ENCODE data around the gene RAD54L2. TPM values are rescaled to one million over a fixed set of nuclear protein-coding genes. Genes with fewer than 3 reads are reported as not detected.
A peak's percentile ranks its signal among the peaks of the same experiment; 100 is the strongest.
"Not testable (repeated sequence)": the region's sequence is repeated elsewhere in the genome, so short reads cannot be mapped to it uniquely, and the experiment has no call there.

RAD54L2 gene
- polyA plus RNA-seq, 3 donors: 3.6 to 7.3 (median 3.6) TPM

DNA sequence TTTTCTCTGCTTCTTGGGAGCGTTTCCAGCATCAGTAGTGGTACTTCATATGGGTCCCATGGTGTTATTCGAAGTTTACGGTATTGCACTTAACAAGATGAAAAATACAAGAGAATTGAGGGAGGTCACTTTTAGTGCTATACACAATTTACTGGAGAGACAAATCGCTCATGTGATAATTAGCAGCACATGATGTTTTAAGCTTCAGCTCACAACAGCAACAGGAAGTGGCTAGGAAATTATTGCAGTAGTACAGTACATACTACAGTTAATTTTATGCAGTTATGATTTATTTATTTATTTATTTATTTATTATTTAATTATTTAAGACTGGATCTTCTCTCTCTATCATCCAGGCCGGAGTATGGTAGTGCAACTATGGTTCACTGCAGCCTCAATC is 24.3 kb upstream of the RAD54L2 start:
- TF ChIP-seq, protein P1, sequence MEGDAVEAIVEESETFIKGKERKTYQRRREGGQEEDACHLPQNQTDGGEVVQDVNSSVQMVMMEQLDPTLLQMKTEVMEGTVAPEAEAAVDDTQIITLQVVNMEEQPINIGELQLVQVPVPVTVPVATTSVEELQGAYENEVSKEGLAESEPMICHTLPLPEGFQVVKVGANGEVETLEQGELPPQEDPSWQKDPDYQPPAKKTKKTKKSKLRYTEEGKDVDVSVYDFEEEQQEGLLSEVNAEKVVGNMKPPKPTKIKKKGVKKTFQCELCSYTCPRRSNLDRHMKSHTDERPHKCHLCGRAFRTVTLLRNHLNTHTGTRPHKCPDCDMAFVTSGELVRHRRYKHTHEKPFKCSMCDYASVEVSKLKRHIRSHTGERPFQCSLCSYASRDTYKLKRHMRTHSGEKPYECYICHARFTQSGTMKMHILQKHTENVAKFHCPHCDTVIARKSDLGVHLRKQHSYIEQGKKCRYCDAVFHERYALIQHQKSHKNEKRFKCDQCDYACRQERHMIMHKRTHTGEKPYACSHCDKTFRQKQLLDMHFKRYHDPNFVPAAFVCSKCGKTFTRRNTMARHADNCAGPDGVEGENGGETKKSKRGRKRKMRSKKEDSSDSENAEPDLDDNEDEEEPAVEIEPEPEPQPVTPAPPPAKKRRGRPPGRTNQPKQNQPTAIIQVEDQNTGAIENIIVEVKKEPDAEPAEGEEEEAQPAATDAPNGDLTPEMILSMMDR (IDR thresholded peaks at IDR 0.05): no peak
- no peaks in the 10 kb centered on the region for H3K36me3 Mint-ChIP-seq
- Histone ChIP-seq H3K27ac (ENCODE audit: low read depth in 1 of 2, low read length in 2 of 2) (no peak overlapping the region), H3K9ac (ENCODE audit: insufficient read depth, low read length, poor library complexity, severe bottlenecking) (no peak overlapping the region), H3K4me2 (replicated peaks; ENCODE audit: extremely low read depth, low read length, poor library complexity, severe bottlenecking) (no peak overlapping the region), H3K9me3 (replicated peaks in 1 of 2; ENCODE audit: control insufficient read depth in 1 of 2, insufficient read depth in 1 of 2, low read length in 2 of 2) (no peaks in the 10 kb centered on the region), H3K4me3 (replicated peaks in 1 of 3; ENCODE audit: low read depth in 2 of 3, low read length in 3 of 3) (no peak overlapping the region), H3K79me2 (ENCODE audit: insufficient read depth, low read length) (no peaks in the 10 kb centered on the region), H3K36me3 (replicated peaks in 1 of 2; ENCODE audit: control insufficient read depth in 1 of 2, insufficient read depth in 2 of 2, low read length in 2 of 2) (no peaks in the 10 kb centered on the region), H3K4me1 (ENCODE audit: control insufficient read depth in 1 of 2, insufficient read depth in 2 of 2, low read length in 2 of 2) (peaks cover 3 to 5% of the 10 kb centered on the region in 2 donors), H2AFZ (ENCODE audit: insufficient read depth, low read depth, low read length, poor library complexity, severe bottlenecking) (no peak overlapping the region), H3K27me3 (ENCODE audit: control insufficient read depth in 2 of 2, insufficient read depth in 2 of 2, low read length in 2 of 2) (no peaks in the 10 kb centered on the region), H4K20me1 (ENCODE audit: insufficient read depth, low read length) (no peaks in the 10 kb centered on the region)
- intact Hi-C loops (cut with micrococcal nuclease): no loop called here
- H3K9me3 Mint-ChIP-seq: peaks cover 0 to 3% (median 0%) of the 10 kb centered on the region in 7 donors
- no peak overlapping the region for H3K4me3 Mint-ChIP-seq
- no peak overlapping the region for H3K27ac Mint-ChIP-seq
- WGBS (ENCODE audit: insufficient coverage): no CpG with 5 or more reads among the region's 5 CpGs
- DNase-seq: no peak
- H3K4me1 Mint-ChIP-seq: peaks cover 9% of the 10 kb centered on the region
- H3K27me3 Mint-ChIP-seq (ENCODE audit: low read depth in 3 of 3): no peaks in the 10 kb centered on the region

DNA sequence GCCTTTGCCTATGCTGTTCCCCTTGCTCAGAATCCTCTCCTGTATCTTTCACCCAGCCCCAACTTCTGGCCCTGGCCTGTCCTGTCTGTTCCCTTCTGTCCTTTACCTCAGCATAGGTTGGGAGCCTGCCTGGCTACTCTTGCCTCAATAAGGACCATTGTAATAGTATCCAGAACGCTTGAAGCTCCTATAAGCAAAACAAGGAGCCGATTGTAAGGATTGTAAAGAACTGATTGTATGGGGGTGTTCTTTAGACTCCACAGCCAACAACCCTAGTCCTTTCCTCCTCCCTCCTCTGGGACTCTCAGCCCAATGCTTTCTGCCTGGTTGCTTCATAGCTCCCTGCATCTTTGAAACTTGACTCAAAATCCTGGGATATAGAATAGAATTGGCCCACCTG is 18.7 kb upstream of the RAD54L2 start:
- Histone ChIP-seq H3K27ac (ENCODE audit: low read depth in 1 of 2, low read length in 2 of 2) (no peak overlapping the region), H3K79me2 (ENCODE audit: insufficient read depth, low read length) (no peaks in the 10 kb centered on the region), H3K4me2 (replicated peaks; ENCODE audit: extremely low read depth, low read length, poor library complexity, severe bottlenecking) (no peak overlapping the region), H3K9me3 (replicated peaks in 1 of 2; ENCODE audit: control insufficient read depth in 1 of 2, insufficient read depth in 1 of 2, low read length in 2 of 2) (no peaks in the 10 kb centered on the region), H3K9ac (ENCODE audit: insufficient read depth, low read length, poor library complexity, severe bottlenecking) (no peak overlapping the region), H3K36me3 (replicated peaks in 1 of 2; ENCODE audit: control insufficient read depth in 1 of 2, insufficient read depth in 2 of 2, low read length in 2 of 2) (no peaks in the 10 kb centered on the region), H3K27me3 (ENCODE audit: control insufficient read depth in 2 of 2, insufficient read depth in 2 of 2, low read length in 2 of 2) (no peaks in the 10 kb centered on the region), H2AFZ (ENCODE audit: insufficient read depth, low read depth, low read length, poor library complexity, severe bottlenecking) (no peak overlapping the region), H3K4me3 (replicated peaks in 1 of 3; ENCODE audit: low read depth in 2 of 3, low read length in 3 of 3) (no peak overlapping the region), H4K20me1 (ENCODE audit: insufficient read depth, low read length) (no peaks in the 10 kb centered on the region), H3K4me1 (ENCODE audit: control insufficient read depth in 1 of 2, insufficient read depth in 2 of 2, low read length in 2 of 2) (no peaks in the 10 kb centered on the region)
- Mint-ChIP-seq H3K4me3 (no peak overlapping the region), H3K9me3 (peaks cover 0 to 3% (median 0%) of the 10 kb centered on the region in 7 donors), H3K4me1 (peaks cover 5% of the 10 kb centered on the region), H3K36me3 (no peaks in the 10 kb centered on the region), H3K27ac (peak overlapping the region in 1 of 7 donors; percentile 52), H3K27me3 (ENCODE audit: low read depth in 3 of 3) (peaks cover 0 to 2% (median 0%) of the 10 kb centered on the region in 3 donors)
- intact Hi-C loops (cut with micrococcal nuclease): no loop called here
- DNase-seq: no peak
- TF ChIP-seq, protein P1 (IDR thresholded peaks at IDR 0.05): no peak
- no CpG with 5 or more reads among the region's 2 CpGs for WGBS (ENCODE audit: insufficient coverage)

DNA sequence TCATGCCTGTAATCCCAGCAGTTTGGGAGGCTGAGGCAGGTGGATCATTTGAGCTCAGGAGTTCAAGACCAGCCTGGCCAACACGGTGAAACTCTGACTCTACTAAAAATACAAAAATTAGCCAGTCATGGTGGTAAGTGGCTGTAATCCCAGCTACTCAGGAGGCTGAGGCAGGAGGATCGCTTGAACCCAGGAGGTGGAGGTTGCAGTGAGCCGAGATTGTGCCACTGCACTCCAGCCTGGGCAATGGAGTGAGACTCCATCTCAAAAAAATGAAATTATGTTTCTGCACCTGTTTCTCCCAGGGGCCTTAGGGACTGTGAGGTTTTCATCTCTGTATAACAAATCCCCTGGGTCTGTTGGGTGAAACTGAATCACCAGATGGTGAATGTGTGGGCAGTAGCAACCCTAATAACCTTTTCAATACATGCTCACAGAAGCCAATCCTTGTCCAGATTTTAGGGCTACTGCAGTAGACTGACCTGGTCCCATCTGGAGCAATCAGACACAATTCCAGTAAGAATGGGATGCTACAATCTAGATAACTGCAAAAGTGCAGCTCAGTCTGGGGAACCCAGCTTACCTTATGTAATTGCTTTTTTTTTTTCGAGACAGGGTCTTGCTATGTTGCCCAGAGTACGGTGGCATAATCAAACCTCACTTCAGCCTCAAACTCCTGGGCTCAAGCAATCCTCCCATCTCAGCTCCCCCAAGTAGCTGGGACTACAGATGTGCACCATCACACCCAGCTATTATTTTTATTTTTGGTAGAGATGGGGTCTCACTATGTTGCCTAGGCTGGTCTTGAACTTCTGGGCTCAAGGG is 17.4 kb upstream of the RAD54L2 start:
- H3K4me1 Mint-ChIP-seq; H3K4me1 ChIP-seq (ENCODE audit: control insufficient read depth in 1 of 2, insufficient read depth in 2 of 2, low read length in 2 of 2); H3K4me3 ChIP-seq (replicated peaks in 1 of 3; ENCODE audit: low read depth in 2 of 3, low read length in 3 of 3); DNase-seq; H3K9me3 Mint-ChIP-seq; H3K27me3 ChIP-seq (ENCODE audit: control insufficient read depth in 2 of 2, insufficient read depth in 2 of 2, low read length in 2 of 2); H3K9me3 ChIP-seq (replicated peaks in 1 of 2; ENCODE audit: control insufficient read depth in 1 of 2, insufficient read depth in 1 of 2, low read length in 2 of 2); H3K79me2 ChIP-seq (ENCODE audit: insufficient read depth, low read length); H3K27ac ChIP-seq (ENCODE audit: low read depth in 1 of 2, low read length in 2 of 2); H3K27me3 Mint-ChIP-seq (ENCODE audit: low read depth in 3 of 3); H3K36me3 ChIP-seq (replicated peaks in 1 of 2; ENCODE audit: control insufficient read depth in 1 of 2, insufficient read depth in 2 of 2, low read length in 2 of 2); H3K4me2 ChIP-seq (replicated peaks; ENCODE audit: extremely low read depth, low read length, poor library complexity, severe bottlenecking); H2AFZ ChIP-seq (ENCODE audit: insufficient read depth, low read depth, low read length, poor library complexity, severe bottlenecking); H4K20me1 ChIP-seq (ENCODE audit: insufficient read depth, low read length); H3K36me3 Mint-ChIP-seq; H3K4me3 Mint-ChIP-seq; H3K9ac ChIP-seq (ENCODE audit: insufficient read depth, low read length, poor library complexity, severe bottlenecking); intact Hi-C loops (cut with micrococcal nuclease): not testable (repeated sequence)
- WGBS (ENCODE audit: insufficient coverage): 85% methylated on average over 2 of the region's 5 CpGs
- peak overlapping the region in 1 of 7 donors; percentile 22 for H3K27ac Mint-ChIP-seq

Data from CD14-positive monocyte (primary cell).